Ishikawa (cell line): ENCODE results near the gene CHN2.

ENCODE experiments used
- CEBPB ChIP-seq: IDR thresholded peaks from 2 replicates; pipeline ENCODE4 v1.6.1; 2012
- CREB1 ChIP-seq: IDR thresholded peaks from 2 replicates; pipeline ENCODE4 v1.6.1; 2012; ENCODE audit warnings: low read depth
- EGR1 ChIP-seq: IDR thresholded peaks from 2 replicates; pipeline ENCODE4 v1.6.1; 2012
- EP300 ChIP-seq: IDR thresholded peaks from 2 replicates; pipeline ENCODE4 v1.6.1; 2012; ENCODE audit warnings: borderline replicate concordance
- FOXM1 ChIP-seq: IDR thresholded peaks from 2 replicates; pipeline ENCODE4 v1.6.1; 2012; ENCODE audit warnings: low read depth, borderline replicate concordance
- NFIC ChIP-seq: IDR thresholded peaks from 2 replicates; pipeline ENCODE4 v1.6.1; 2012
- RAD21 ChIP-seq: IDR thresholded peaks from 2 replicates; pipeline ENCODE4 v1.6.1; 2012; ENCODE audit warnings: low read depth
- TAF1 ChIP-seq: IDR thresholded peaks from 2 replicates; pipeline ENCODE4 v1.6.1; 2012; ENCODE audit warnings: low read depth, mild to moderate bottlenecking
- TCF12 ChIP-seq: IDR thresholded peaks from 2 replicates; pipeline ENCODE4 v1.6.1; 2012; ENCODE audit warnings: low read depth
- TEAD4 ChIP-seq: IDR thresholded peaks from 2 replicates; pipeline ENCODE4 v1.6.1; 2012
- YY1 ChIP-seq: IDR thresholded peaks from 2 replicates; pipeline ENCODE4 v1.6.1; 2012; ENCODE audit warnings: low read depth
- ZBTB7A ChIP-seq: IDR thresholded peaks from 2 replicates; pipeline ENCODE4 v1.6.1; 2012; ENCODE audit warnings: low read depth
- TF ChIP-seq, protein P1 (sequence below): IDR thresholded peaks from 2 replicates; pipeline ENCODE4 v1.6.1; 2012
- TF ChIP-seq, protein P2 (sequence below): IDR thresholded peaks from 2 replicates; pipeline ENCODE4 v1.6.1; 2012; ENCODE audit warnings: low read depth, mild to moderate bottlenecking
- TF ChIP-seq, protein P3 (sequence below): IDR thresholded peaks from 2 replicates; pipeline ENCODE4 v1.6.1; 2012

CHN2 gene

DNA sequence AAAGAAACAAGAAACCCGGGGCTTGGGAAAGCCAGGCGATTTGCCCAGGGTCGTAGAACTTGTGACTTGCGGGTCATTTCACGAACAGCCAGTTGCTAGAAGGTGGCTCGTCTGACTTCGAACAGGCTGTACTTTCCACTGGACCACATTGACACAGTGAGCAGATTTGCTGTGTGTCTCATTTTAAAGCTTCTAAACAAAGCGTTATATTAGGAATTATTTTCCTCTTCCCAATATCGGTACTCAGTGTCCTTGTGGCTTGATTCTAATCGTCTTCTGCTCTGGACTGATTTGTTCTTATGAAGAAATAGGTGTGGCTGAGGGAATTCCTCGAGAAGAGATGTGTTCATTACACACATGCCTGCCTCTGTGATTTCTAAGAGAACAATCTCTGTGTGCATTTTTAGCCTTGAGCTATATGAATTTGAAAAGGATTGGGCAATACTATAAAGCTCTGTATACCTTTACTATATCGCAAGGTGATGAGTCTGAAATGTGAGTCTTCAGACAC lies 219.1 kb downstream of the CHN2 start:
- TF ChIP-seq TEAD4 (no peak), TCF12 (no peak), EP300 (no peak), ZBTB7A (no peak), RAD21 (no peak), CREB1 (no peak), NFIC (no peak), CEBPB (no peak), TAF1 (no peak), FOXM1 (no peak), YY1 (no peak), EGR1 (no peak)
- TF ChIP-seq, protein P1, sequence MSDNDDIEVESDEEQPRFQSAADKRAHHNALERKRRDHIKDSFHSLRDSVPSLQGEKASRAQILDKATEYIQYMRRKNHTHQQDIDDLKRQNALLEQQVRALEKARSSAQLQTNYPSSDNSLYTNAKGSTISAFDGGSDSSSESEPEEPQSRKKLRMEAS = no peak
- TF ChIP-seq, protein P2, sequence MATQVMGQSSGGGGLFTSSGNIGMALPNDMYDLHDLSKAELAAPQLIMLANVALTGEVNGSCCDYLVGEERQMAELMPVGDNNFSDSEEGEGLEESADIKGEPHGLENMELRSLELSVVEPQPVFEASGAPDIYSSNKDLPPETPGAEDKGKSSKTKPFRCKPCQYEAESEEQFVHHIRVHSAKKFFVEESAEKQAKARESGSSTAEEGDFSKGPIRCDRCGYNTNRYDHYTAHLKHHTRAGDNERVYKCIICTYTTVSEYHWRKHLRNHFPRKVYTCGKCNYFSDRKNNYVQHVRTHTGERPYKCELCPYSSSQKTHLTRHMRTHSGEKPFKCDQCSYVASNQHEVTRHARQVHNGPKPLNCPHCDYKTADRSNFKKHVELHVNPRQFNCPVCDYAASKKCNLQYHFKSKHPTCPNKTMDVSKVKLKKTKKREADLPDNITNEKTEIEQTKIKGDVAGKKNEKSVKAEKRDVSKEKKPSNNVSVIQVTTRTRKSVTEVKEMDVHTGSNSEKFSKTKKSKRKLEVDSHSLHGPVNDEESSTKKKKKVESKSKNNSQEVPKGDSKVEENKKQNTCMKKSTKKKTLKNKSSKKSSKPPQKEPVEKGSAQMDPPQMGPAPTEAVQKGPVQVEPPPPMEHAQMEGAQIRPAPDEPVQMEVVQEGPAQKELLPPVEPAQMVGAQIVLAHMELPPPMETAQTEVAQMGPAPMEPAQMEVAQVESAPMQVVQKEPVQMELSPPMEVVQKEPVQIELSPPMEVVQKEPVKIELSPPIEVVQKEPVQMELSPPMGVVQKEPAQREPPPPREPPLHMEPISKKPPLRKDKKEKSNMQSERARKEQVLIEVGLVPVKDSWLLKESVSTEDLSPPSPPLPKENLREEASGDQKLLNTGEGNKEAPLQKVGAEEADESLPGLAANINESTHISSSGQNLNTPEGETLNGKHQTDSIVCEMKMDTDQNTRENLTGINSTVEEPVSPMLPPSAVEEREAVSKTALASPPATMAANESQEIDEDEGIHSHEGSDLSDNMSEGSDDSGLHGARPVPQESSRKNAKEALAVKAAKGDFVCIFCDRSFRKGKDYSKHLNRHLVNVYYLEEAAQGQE = no peak
- TF ChIP-seq, protein P3, sequence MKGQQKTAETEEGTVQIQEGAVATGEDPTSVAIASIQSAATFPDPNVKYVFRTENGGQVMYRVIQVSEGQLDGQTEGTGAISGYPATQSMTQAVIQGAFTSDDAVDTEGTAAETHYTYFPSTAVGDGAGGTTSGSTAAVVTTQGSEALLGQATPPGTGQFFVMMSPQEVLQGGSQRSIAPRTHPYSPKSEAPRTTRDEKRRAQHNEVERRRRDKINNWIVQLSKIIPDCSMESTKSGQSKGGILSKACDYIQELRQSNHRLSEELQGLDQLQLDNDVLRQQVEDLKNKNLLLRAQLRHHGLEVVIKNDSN = no peak

GRCh38 chr7:29414216-29414615 lies 219.6 kb downstream of the CHN2 start:
- TF ChIP-seq EP300 (no peak), CEBPB (no peak), YY1 (no peak), ZBTB7A (no peak), FOXM1 (no peak), TAF1 (no peak), NFIC (no peak), TCF12 (no peak), EGR1 (no peak), CREB1 (no peak), RAD21 (no peak), TEAD4 (no peak)
- TF ChIP-seq, protein P3 = no peak
- TF ChIP-seq, protein P1 = no peak
- TF ChIP-seq, protein P2 = no peak

DNA sequence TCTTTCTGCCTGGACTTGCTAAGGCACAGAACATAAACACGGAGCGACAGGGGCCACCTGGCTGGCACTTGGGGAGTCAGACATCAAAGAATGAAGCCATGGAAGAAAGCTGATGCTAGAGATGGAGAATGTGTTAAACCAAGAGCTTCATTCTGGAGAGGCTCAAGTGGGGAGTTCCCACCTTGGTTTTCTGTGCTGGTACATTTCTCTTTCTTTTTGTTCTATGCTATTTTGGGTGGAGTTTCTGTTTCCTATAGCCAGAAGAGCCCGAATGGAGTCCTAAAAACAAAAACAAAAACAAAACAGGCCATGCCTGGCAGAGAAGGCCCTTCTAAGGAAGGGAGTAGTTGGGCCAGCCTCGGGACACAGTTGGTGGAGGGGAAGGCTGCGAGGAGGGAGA lies 220.6 kb downstream of the CHN2 start:
- TF ChIP-seq RAD21 (no peak), CEBPB (no peak), TEAD4 (no peak), EP300 (no peak), ZBTB7A (no peak), TAF1 (no peak), NFIC (no peak), CREB1 (no peak)
- TF ChIP-seq, protein P3 = no peak
- TF ChIP-seq, protein P1 = no peak

GRCh38 chr7:29416276-29416937 lies 221.8 kb downstream of the CHN2 start:
- TF ChIP-seq TAF1 = no peak
- TF ChIP-seq NFIC = no peak
- TF ChIP-seq YY1 = no peak
- TF ChIP-seq ZBTB7A = no peak
- TF ChIP-seq EGR1 = no peak
- TF ChIP-seq, protein P3 = no peak
- TF ChIP-seq, protein P2 = no peak
- TF ChIP-seq CREB1 = no peak
- TF ChIP-seq FOXM1 = no peak
- TF ChIP-seq, protein P1 = no peak
- no peak for TF ChIP-seq EP300
- TF ChIP-seq RAD21 = no peak
- TF ChIP-seq CEBPB = no peak
- no peak for TF ChIP-seq TEAD4
- TF ChIP-seq TCF12 = no peak
